ENCODE results near the gene OSBPL2. TPM values are rescaled to one million over a fixed set of nuclear protein-coding genes. Genes with fewer than 3 reads are reported as not detected.

The OSBPL2 gene
- total RNA-seq, 1 donor from 2014 or later: 42.4 TPM

DNA sequence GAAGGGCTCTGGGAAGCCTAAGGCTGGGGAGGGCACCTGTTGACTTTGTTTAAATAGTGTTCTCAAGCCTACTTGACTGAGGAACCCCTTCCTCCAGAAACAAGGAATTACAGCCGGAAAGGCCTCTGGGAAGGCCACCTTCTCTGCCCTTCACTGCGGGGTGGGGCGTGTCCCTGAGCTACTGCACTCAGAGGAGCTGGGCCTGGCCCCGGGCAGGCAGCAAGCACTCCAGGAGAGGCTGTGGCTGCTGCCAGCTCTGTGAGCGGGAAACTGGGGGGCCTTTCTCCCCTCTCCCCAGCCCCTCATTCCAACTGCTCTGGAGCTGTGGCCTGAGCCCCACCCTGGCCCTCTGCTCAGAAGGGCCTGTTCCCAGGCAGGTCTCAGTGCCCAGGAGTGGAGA is 4.0 kb upstream of the OSBPL2 start:
- DNase-seq (ENCODE audit: low spot score): no peak

DNA sequence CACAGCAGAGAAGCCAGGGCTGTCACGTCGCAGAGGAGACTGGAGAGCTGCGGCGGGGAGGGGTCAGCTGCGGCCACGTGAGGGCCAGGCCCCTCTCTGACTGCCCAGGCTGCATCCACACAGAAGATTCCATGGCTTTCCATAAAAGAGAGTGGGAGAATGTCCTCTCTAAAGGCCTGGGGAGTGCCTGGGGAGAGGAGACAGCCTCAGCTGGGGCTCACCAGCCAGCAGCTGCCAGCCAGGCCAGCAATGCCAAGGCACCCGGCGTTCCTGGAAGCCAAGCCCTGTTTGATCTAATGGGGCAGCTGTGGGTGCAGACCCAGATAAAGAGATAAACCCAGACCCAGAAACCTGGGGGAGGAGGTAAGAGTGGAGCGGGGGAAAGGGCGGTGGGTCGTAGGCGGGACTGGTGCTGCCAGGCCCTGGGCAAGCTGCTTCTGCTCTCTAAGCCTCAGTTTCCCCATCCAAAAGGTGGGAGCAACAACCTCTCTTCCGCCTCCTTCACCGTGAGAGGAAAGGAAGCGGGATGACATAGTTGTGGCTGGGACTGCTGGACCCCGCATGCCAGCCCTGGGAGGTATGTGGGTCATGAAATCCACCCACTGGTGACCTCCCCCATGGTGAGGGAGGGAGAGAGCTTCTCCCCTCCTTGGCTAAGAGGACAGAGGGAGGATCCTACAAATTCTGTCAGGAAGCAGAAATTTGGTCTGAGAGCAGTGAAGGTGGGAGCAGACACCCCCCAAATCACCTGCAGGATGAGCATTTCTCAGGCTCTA is 3.1 kb upstream of the OSBPL2 start:
- no peak for DNase-seq (ENCODE audit: low spot score)

DNA sequence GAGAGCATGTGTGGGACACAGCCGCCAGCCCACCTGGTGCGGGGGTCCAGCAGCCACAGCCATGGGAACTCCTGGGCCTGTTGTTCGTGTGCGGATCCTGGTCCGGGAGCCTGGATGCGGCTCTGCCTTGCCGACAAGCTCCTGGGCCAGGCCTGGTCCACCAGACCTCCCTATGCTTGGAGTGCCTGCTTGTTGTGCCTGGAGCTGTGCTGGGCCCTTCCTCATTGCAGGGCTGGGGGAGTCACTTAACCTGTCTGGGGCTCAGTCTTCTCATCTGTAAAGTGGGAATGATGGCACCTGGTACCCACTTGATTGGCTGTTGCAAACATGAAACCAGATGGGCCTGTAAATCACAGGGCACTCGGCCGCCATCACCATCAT is 2.6 kb upstream of the OSBPL2 start:
- no peak for DNase-seq (ENCODE audit: low spot score)

DNA sequence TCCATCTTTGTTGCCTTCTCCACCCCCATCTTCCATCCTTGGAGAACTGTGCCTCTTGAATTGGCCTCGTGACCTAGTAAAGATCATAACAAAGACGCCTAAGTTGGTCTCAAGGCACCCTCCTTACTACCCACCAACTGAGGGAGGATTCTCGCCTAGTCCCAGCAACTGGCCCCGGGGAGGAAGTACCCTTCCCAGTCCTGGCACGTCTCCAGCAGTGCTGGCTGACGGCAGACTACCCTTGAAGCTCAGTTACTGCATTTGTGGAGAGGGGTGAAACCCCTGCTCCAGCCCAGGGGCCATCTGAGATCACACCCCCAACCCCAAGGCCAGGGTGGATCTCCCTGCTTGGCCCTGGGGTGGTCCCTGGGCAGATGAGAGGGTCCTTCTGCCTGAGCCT is 2.1 kb upstream of the OSBPL2 start:
- DNase-seq (ENCODE audit: low spot score): no peak

DNA sequence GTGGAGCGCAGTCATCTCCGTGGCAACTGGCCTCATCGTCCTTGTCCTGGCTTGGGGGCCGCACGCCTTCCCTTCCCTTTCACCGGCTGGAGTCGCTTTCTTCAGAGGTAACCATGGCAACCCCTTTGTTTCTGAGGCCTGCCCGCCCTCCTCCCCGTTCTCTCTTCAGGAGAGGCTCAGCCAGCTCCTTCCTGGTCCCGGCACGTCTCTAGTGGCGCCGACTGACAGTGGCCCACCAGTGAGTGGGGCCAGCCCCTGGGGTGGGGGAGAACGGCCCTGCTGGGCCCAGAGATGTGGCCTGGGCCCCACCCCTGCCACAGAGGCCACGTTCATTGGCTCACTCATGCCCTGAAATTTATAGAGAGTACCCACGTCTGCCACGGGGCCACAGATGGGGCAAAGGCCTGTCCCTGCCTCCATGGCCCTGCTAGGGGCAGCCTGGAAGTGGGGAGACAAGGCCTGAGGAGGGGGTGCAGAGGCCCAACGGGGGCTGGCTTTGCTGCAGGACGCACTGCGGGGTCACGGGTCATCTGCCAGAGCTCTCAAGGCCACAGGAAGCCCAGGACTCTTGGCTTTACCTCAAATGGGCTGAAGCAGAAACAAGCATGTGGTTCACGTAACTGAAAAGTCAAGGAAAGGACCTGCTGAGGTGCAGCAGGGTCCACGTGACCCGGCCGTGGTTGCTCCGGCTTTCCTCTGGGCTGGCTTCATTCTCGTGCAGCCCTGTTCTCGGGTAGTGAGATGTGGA is 1.4 kb upstream of the OSBPL2 start:
- DNase-seq (ENCODE audit: low spot score): peak; percentile 33

DNA sequence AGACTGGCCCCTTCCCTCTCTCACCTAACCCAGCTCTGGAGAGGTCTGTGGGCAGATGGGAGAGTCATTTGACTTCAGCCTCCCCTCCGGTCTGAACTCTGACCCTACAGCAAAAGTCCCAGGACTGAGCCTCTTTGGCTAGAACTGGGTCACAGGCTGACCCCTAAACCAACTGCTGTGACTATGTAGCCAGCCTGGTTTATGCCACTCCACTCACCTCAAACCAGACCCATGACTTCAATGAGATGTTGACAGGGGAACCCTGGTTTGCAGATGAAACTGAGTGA is 864 bp upstream of the OSBPL2 start:
- DNase-seq (ENCODE audit: low spot score): no peak

DNA sequence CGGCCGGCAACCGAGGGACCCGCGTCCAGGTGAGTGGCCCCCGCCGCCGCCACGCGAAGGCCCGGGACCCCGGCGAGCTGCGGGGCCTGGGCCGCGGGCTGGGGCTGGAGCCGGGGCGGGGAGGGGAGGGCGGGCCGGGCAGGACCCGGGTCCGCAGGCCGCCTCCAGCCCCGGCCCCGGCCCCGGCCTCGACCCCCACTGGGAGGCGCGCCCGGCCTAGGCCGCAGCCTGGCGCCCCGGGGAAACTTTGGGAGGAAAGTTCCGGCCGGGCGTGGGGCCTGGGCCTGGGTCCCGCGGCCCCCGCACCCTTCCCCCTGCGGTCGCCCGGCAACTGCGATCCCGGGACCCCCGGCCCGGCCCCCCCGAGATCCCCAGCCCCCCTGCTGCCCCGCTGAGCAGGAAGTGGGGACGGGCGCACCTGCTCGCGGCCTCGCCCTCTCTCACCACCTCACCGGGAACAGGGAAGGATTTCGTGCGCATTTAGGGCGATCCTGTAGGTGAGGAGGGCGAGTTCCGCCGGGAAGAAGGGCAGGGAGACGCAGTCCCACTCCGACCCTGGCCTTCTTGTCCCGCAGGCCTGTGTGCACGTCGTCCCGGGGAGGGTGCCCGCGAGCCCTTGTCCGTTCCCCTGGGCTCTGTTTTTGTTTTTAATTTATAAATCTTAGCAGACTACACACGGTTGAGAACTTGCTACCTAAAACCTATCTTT is 402 bp downstream of the OSBPL2 start:
- DNase-seq (ENCODE audit: low spot score): no peak

DNA sequence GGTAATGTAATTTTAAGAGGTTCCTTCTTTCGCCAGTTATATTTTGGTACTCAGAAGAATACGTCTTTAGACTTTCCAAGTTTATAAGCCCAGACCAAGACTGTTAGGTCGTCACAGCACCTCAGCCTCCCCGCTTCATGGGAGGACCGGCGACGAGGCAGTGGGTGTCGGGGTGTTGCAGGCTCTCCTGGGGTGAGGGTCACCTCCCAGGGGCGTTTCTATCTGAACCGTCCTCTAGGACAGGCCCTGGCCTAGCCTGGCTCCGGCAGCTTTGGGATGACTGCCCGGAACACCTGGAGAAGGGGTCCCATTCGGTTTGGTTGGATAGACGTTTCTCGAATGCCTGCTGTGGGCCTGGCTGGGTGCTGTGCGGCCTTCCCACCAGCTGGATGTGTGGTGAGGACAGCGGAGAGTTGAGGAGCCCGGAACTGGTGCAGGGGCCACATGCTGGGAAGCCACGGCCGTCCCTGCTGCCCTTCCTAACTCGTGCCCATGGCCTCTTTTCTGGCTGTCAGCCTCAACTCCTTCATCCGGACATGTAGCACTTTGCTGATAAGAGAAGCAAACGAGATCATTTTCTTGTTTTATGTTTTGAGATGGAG is 1.1 kb downstream of the OSBPL2 start:
- DNase-seq (ENCODE audit: low spot score): no peak

DNA sequence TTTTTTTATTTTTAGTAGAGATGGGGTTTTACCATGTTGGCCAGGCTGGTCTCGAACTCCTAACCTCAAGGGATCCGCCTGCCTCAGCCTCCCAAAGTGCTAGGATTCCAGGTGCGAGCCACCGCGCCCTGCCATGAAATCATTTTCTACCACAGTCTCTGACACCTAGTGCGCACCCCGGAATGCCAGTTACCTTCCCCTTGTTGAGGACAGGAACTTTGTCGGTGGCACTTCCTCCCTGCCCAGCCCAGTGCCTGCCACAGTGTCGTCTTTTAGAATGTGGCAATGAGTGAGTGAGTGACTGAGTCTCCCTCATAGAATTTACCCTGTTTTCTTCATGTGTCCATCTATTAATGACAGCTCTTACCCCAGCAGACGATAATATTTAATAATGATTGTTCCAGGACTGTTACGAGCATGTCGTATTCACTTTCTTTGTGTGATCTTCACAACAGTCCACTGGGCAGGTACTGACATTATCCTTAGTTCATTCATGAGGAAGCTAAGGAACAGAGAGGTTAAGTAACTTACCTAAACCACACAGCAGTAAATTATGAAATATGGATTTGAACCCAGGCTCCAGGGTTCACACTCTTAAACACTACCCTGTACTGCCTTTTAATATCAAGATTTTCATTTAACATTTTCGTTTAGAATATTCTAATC is 1.8 kb downstream of the OSBPL2 start:
- DNase-seq (ENCODE audit: low spot score): no peak

DNA sequence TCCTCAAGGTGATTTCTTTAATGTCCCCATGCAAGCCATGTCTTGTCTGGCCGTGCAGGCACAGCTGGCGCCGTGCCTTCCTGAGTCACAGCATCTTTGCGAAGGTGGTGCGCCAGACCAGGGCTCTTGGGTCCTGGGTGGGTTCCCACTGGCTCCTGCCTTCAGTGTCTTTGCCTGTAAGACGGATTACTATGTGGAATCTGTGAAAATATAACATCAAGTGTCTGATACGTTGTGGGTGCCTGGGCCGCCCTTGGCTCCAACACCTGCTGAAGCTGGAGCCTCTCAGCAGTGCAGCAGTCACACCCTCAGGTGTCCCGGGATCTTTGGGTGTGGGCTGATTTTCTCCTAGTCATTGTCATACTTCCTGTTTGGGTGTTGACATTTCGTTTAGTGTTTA is 3.2 kb downstream of the OSBPL2 start:
- no peak for DNase-seq (ENCODE audit: low spot score)

DNA sequence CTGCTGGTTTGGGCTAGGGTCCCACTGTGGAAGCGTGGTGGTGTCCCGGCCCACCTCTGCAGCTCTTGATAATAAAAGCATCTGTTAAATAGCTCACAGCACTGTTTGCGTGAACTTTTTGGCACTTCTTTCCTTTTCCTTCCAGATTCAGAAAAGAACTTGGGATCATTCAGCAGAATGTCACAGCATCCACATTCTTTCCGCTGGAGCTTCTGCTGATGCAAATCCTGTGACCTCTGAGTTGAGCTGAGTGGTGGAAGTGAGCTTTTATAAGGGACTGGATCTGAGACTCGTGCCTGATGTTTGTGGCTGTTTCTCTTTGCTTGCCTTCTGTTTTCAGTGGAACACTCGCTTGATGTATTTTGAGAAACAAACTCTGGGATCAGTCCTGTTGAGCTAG is 3.9 kb downstream of the OSBPL2 start:
- DNase-seq (ENCODE audit: low spot score): no peak

DNA sequence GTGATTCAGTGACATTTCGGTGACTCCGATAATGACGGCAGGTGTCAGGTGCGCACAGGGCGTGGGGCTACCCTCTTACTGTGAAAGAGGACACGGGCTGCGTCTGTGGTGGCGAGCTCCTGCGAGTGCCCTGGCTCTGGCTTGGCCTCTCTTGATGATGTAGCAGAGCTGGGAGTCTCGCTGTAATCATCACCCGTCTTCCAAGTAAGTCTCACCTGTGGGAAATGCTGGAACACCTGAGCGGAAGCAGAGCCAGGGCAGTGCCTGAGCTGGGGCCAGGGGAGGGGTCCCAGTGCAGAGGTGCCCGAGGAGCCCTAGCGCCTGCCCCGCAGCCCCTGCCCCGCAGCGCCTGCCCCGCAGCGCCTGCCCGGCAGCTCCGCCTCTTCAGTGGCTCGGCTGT is 4.8 kb downstream of the OSBPL2 start:
- DNase-seq (ENCODE audit: low spot score): no peak

DNA sequence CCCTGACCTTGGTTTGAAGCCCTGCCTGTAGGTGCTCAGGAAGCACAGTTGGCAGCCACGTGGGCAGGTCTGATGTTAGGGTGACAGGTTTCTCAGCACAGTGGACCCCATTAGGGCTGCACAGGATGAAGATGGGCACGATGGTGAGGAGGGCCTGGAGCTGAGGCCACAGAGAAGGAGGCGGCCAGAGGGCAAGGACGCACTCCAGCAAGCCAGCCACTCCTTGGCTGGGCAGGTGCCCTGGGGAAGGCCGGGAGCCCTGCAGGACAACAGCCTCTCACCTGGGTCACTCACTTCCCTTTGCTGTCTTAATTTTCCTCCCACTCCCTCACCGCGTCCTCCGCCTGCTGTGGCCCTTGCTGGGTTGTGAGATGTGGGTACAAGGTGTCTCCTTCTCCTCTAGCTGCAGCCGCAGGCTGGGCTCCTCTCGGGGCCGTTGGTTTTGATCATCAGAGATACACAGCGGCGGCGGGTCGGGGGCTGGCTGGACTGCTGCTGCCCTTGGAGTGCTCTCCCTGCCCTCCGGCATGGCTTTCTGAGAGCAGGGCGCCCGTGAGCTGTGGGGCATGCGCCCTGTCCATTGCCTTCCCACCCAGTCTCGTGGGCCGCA is 5.7 kb downstream of the OSBPL2 start:
- DNase-seq (ENCODE audit: low spot score): no peak

DNA sequence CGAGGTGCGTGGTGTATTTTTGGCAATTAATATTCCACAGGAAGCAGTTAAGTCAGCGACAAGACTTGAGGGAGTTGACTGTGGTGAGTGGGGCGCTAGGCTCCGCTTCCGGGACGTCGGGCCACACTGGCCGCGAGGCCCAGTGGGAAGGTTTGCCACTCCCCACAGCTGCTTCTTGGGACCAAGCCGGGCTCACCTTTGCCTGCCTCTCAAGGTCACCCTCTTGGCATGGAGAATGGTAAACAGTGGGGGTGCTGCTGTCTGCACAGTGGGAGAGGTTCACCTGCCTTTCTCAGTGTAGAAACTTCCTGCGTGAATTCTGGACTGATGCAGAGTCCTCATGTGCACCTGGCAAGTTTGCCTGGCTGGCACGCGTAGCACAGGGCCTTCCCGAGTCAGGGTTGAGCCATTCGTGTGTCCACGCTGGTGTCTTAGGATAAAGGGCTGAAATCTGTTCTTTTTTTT is 6.4 kb downstream of the OSBPL2 start:
- DNase-seq (ENCODE audit: low spot score): no peak

DNA sequence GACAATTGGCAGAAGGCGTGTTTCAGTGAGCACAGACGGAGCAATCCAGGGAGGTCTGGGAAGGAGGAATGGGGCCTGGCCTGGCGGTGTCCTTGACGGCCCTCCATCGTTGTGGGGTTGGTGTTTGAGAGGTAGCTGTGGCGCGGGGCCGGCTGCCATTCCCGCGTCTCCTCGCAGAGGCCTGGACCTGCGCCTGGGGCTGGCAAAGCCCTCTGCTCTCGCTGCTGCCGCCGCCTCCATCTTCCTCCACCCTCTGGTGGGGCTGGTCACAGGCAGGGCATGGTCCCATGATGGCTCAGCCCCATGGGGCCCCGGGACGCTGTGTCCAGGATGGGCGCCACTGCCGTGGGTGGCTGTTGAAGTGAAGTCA is 7.6 kb downstream of the OSBPL2 start:
- no peak for DNase-seq (ENCODE audit: low spot score)

DNA sequence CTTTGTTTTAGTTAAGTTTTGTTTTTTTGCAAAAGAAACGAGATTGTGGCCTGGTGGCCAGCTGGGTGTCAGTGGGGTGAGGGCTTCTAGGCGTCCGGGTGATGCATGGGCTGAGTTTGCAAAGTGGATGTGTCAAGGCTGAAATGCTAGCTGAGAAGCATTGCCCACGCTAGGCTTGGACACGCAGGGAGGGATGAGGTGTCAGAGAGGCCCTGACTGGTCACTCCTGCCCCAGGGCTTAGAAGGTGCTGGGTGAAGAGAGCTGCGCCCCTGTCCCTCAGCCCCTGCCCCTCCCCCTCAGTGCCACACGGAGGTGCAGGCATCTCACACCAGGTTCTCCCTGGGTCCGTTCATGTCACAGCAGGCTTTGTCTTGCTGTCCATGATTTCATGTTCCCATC is 8.1 kb downstream of the OSBPL2 start:
- no peak for DNase-seq (ENCODE audit: low spot score)

DNA sequence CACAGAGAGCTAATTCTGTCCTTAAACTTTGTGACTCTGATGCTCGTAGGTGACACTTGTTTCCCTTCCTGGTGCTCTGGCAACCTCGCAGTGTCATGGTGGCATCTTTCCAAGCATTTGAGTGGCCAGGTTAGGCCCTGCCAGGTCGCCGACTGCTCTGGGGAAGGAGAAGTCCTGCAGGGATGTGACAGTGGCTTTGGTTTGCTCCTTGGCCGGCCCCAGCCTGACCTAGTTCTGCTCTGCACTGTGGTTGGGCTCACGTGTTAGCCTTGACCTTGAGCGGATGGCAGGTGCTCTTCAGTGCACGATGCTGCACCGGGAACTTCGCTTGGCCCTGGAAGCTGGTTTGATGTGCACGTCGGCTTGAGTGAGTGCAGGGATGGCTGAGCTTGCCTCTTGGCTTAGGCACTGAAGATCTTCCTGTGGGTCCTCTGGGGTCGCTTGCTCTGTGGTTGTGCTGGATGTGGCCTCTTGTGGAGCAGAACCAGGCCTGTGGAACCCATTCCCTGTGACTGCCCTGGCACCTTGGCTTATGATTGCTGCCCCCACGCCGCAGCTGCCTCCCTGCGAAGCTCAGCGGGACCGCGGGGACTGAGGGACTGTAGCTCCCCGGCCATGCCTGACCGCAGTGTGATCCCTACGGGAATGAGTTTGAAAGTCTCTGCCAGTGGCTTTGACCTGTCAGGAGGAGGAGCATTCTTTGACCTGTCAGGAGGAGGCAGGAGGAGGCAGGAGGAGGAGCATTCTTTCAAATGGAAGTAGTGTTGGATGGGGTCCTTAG is 8.7 kb downstream of the OSBPL2 start:
- DNase-seq (ENCODE audit: low spot score): no peak

DNA sequence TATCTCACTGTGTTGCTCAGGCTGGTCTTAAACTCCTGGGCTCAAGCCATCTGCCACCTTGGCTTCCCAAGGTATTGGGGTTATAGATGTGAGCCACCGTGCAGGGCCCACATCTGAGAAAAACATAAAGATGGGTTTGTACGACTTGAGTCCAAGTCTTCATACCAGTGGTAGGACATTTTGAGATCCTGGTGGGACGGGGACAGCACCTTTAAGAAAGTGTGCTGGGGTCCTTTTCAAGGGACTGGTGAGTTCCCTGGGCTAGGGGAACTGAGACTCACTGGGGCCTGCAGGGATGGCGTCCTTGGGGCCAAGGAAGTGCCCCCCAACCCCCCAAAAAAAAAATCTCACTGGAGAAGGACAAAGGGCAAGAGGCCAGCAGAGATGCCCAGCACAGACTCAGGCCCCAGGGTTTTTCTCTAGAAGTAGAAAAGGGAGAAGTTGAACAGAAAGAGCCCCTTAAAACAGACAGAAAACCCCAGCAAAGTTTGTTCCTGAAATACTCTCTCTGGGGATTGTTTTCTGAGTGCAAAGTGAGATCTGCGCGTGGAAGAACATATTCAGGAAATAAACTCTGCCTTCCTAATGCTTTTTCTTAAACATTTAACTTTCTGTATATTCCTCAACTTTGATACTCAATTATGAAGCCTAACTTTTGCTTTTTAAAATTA is 10.7 kb downstream of the OSBPL2 start:
- no peak for DNase-seq (ENCODE audit: low spot score)

DNA sequence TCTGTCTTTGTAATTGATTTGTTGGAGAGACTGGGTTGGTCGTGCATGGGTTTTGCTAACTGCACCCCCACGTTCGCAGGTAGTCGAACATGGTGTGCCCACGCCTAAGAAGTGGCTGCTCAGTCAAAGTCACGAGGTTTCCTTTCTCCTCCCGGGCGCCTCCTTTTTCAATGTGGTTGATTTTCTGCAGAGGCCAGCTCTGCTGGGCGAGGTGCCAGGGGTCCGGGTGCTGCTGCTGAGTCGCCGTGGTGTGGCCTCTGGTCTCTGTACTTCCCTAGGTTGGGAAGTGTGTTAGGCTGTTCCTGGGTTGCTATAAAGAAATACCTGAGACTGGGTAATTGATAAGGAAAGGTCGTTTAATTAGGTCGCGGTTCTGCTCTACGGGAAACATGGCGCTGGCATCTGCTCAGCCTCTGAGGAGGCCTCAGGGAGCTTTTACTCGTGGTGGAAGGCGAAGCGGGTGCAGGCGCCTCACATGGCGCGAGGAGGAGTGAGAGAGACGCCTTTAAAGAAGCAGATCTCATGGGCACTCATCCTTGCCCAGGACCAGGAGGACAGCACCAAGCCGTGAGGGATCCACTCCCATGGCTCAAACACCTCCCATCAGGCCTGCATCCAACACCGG is 14.1 kb downstream of the OSBPL2 start:
- no peak for DNase-seq (ENCODE audit: low spot score)

DNA sequence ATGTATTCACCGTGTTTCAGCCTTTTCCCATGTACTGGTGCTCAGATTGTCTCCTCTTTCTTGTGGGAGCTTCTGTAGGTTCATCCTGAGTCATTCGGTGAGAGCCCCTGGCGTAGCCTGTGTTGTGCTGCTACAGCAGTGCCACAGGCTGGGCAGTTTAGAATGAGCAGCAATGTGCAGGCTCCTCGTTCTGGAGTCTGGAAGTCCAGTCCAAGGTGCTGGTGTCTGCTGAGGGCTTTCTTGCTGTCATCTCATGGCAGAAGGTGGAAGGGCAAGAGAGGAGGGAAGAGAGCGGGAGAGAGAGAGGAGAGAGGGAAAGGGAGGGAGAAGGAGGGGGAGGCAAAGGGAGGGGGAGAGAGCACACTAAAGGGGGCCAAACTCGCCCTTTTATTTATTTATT is 15.1 kb downstream of the OSBPL2 start:
- DNase-seq (ENCODE audit: low spot score): no peak

Data from umbilical cord (tissue), 2 donors.